ENCODE results near the gene VPS9D1. TPM values are rescaled to one million over a fixed set of nuclear protein-coding genes. Genes with fewer than 3 reads are reported as not detected.

Gene VPS9D1, protein sequence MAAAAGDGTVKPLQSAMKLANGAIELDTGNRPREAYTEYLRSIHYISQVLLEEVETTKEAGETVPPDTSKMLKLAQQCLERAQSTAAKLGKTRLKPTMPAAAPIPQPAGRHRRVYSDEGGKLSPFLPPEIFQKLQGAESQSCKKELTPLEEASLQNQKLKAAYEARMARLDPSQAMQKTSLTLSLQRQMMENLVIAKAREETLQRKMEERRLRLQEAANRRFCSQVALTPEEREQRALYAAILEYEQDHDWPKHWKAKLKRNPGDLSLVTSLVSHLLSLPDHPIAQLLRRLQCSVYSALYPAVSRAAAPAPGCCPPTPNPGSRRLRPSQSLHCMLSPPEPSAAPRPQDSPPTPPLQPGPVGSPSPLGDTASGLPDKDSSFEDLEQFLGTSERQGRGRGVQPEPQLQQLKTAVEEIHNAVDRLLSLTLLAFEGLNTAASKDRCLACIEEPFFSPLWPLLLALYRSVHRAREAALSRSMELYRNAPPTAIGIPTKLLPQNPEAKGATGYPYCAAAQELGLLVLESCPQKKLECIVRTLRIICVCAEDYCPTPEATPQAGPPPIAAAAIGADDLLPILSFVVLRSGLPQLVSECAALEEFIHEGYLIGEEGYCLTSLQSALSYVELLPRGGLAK
- total RNA-seq = 5.2 TPM

DNA sequence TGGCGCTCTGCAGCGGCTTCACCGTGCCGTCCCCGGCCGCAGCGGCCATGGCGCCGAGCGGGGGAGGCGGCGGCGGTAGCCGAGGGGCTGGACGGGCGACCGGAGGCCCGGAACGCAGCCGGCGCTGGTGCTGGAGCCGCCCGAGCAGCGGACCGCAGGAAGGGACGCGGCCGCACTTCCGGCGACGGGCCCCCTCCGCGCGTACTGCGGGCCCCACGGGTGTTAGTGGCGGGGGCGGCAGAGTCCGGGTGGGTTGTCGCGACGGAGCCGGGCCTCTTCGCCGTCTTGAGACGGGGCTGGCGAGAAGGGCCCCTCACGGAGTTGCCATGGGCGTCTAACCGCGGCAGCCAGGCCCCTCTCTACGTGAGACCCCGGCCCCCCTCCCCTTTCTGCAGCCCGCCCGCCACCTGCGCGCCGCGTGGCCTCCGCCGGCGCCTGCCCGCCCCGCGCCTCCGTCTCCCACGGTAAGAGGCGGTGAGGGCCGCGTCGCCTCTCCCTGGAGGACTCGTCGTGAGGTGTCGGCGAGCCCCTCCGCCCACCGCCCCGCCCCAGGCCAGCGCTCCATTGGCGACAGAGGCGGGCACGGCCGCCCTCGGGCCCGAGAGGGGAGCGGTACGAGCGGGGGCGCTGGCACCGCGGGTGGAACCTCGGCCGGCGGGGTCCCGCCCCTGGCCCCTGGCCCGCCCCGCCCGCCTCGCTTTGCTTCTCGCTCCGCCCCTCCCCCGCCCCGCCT is at the start of gene VPS9D1, which contains the start of gene ZNF276:
TSS of gene VPS9D1 (minus strand) at position 86 of the 733 bp plus-strand sequence. CDS start at position 49, 37 bp downstream.
TSS of gene ZNF276 (plus strand) at position 725 of the 733 bp plus-strand sequence. CDS start 104 bp downstream, outside the sequence.
- H3K4me1 ChIP-seq (ENCODE audit: insufficient read depth, low read length) = peaks cover 66% of the 10 kb centered on the region
- H3K27me3 ChIP-seq (ENCODE audit: insufficient read depth, low read length) = no peaks in the 10 kb centered on the region
- H3K4me3 ChIP-seq (ENCODE audit: low read length) = peak within 1 kb of the TSS; percentile 73
- H3K9me3 ChIP-seq (ENCODE audit: low read depth, low read length) = no peaks in the 10 kb centered on the region

DNA sequence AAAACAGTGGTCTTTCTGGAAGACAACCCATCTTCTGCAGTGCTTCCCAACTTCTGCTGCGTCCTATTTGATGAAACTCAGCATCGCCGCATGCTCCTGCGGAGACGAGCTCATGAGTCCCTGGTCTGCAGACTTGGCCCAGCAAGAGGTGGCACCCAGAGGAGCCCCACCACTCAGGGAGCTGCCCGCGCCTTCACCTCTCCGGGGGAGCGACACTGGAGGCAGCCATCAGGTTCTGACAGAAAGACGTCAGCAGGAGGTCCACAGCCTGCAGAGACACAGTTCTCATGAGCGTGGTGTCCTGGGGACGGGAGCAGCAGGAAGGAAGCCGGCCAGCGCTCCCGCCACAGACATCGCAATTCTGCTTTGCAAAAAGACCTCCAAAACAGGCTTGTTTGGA is 49.7 kb upstream of the VPS9D1 start:
- no peaks in the 10 kb centered on the region for H3K27me3 ChIP-seq (ENCODE audit: insufficient read depth, low read length)
- no peaks in the 10 kb centered on the region for H3K9me3 ChIP-seq (ENCODE audit: low read depth, low read length)
- H3K4me1 ChIP-seq (ENCODE audit: insufficient read depth, low read length) = peaks cover 4% of the 10 kb centered on the region
- no peak overlapping the region for H3K4me3 ChIP-seq (ENCODE audit: low read length)

DNA sequence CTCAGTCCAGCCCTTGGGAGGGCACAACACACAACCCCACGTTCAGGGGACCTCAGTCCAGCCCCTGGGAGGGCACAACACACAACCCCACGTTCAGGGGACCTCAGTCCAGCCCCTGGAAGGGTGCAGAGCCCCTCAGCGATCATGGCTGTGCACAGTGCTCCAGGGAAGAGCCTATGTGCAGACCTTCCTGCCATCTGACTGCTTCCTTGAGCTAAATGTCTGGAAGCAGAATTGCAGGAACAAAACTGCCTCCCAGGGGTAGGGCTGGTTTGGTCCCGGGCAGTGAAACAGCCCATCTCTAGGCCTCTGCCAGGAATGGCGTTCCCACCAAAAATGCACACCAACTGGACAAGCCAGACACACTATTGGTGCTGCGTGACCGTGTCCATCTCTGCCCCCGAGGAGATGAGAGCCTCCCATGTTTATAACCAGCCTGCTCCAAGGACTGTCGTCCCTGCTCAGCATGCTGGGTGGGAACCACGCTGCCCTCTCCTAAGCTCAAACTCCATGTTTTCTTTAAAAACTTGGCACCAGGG is 44.7 kb upstream of the VPS9D1 start:
- no peaks in the 10 kb centered on the region for H3K27me3 ChIP-seq (ENCODE audit: insufficient read depth, low read length)
- H3K9me3 ChIP-seq (ENCODE audit: low read depth, low read length) = no peaks in the 10 kb centered on the region
- H3K4me3 ChIP-seq (ENCODE audit: low read length) = no peak overlapping the region
- H3K4me1 ChIP-seq (ENCODE audit: insufficient read depth, low read length) = peaks cover 48% of the 10 kb centered on the region

DNA sequence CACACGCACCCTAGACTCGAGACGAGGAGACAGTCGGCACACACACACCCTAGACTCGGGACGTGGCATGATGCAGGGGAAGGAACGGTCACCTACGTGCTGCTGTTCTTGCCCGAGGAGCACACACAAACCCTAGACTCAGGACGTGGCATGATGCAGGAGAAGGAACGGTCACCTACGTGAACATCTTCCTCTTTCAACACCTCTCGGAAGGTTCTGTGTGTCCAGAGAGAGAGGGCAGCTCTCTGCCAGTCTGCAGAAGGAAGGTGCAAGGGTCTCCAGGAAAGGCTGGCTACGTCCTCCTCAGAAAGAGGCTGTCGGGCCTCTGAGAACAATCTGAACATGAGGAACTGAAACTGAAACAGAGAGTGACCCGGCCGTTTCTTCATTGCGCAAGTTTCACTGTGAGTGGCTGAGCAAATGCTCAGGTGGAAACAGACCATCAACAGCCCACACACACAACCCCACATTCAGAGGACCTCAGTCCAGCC is 44.1 kb upstream of the VPS9D1 start:
- Histone ChIP-seq H3K4me1 (ENCODE audit: insufficient read depth, low read length) (peaks cover 54% of the 10 kb centered on the region), H3K27me3 (ENCODE audit: insufficient read depth, low read length) (no peaks in the 10 kb centered on the region), H3K4me3 (ENCODE audit: low read length) (peak overlapping the region; percentile 48)

DNA sequence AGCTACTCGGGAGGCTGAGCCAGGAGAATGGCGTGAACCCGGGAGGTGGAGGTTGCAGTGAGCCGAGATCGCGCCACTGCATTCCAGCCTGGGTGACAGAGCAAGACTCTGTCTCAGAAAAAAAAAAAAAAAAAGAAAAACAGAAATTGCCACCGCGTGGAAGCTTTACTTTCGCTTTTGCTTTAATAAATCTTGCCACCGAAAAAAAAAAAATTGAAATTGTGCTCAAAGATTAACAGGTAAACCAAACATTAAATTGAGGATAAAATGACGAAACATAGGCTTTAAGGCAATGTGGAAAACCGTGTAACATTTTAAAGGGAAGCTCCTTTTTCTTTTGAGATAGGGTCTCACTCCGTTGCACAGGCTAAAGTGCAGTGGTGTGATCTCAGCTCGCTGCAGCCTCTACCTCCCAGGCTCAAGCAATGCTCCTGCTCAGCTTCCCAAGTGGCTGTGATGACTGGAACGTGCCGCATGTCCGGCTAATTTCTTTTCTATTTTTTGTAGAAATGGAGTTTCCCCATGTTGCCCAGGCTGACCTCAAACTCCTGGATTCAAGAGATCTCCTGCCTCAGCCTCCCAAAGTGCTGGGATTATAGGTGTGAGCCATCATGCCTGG is 40.7 kb upstream of the VPS9D1 start:
- Histone ChIP-seq H3K27me3 (ENCODE audit: insufficient read depth, low read length) (no peaks in the 10 kb centered on the region), H3K4me1 (ENCODE audit: insufficient read depth, low read length) (peaks cover 56% of the 10 kb centered on the region), H3K4me3 (ENCODE audit: low read length) (peak overlapping the region; percentile 30), H3K9me3 (ENCODE audit: low read depth, low read length) (no peaks in the 10 kb centered on the region)

More for the DNA sequence above, 44.1 kb upstream of the VPS9D1 start:
- no peaks in the 10 kb centered on the region for H3K9me3 ChIP-seq (ENCODE audit: low read depth, low read length)

DNA sequence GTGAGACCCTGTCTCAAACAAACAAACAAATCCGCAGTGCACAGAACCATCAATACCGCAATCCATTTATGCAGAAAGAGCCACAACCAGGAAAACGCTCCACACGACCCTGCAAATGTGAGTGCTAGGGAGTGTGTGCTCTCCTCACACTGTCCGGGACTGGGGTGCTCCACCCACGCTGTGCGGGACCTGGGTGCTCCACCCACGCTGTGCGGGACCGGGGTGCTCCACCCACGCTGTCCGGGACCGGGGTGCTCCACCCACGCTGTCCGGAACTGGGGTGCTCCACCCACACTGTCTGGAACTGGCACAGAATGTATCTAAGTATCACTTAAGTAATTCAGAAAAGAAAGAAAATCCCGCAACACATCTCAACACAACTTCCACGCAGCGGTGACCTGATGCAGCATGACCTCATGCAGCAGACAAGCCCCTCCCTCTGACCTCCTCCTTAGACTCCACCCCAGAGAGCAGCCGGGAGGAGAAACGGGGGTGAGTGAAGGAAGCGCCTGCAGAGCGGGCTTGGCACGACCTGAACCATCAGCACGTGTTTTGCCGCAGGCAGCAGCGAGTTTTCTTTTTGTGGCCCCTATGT is 39.1 kb upstream of the VPS9D1 start:
- H3K4me1 ChIP-seq (ENCODE audit: insufficient read depth, low read length) = peaks cover 47% of the 10 kb centered on the region
- H3K27me3 ChIP-seq (ENCODE audit: insufficient read depth, low read length) = no peaks in the 10 kb centered on the region
- no peak overlapping the region for H3K4me3 ChIP-seq (ENCODE audit: low read length)
- no peaks in the 10 kb centered on the region for H3K9me3 ChIP-seq (ENCODE audit: low read depth, low read length)

DNA sequence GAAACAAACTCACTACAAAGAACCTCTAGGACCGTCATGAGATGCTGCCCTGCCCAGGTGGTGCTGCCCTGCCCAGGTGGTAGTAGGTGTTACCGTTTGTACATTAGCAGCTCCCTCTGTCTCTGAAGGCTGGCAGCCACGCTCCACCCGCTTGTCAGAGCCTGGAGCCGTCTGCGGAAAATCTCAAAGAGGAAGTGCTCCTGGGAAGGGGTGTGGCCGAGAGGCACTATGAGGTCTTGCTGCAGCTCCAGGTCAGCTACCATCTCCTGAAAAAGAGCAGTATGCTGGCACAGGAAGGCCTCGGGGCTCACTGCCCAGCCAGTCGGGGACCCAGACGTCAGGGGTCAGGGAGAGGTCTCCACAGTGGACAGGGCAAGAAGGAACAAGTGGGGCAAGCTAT is 28.9 kb upstream of the VPS9D1 start:
- peaks cover 13% of the 10 kb centered on the region for H3K4me1 ChIP-seq (ENCODE audit: insufficient read depth, low read length)
- no peak overlapping the region for H3K4me3 ChIP-seq (ENCODE audit: low read length)
- H3K9me3 ChIP-seq (ENCODE audit: low read depth, low read length) = no peaks in the 10 kb centered on the region
- no peaks in the 10 kb centered on the region for H3K27me3 ChIP-seq (ENCODE audit: insufficient read depth, low read length)

DNA sequence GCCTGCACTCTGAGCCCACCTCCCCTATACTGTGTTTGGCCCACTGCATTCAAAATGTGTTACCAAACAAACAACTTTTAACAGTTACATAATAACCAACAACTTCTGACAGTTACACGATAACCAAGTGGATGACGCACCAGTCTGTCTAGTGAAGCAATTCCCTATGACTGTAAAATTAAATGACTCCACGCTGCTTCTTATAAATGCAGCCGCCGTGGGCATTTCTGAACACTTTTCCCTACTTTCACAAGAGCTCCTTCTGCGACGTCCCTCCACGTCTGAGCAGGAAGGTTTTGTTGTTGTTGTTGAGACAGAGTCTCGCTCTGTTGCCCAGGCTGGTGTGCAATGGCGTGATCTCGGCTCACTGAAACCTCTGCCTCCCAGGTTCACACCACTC is 28.2 kb upstream of the VPS9D1 start:
- no peaks in the 10 kb centered on the region for H3K9me3 ChIP-seq (ENCODE audit: low read depth, low read length)
- no peaks in the 10 kb centered on the region for H3K27me3 ChIP-seq (ENCODE audit: insufficient read depth, low read length)
- H3K4me3 ChIP-seq (ENCODE audit: low read length) = no peak overlapping the region
- H3K4me1 ChIP-seq (ENCODE audit: insufficient read depth, low read length) = peaks cover 13% of the 10 kb centered on the region

DNA sequence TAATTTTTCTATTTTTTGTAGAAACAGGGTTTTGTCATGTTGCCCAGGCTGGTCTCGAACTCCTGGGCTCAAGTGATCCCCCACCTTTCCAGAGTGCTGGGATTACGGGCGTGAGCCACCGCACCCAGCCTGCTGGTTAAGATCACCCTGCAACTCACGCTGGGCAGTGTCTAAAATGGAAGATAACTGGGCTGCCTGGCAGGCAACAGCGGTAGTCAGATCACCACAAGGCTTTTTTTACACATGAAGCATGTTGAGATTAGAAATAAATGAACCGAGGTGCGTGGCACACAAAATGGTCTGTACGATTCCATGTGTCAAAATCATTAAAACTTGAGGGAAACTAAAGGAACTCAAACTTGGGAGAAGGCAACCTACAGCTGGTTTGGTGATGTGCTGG is 27.4 kb upstream of the VPS9D1 start:
- Histone ChIP-seq H3K4me1 (ENCODE audit: insufficient read depth, low read length) (peaks cover 13% of the 10 kb centered on the region), H3K9me3 (ENCODE audit: low read depth, low read length) (no peaks in the 10 kb centered on the region), H3K27me3 (ENCODE audit: insufficient read depth, low read length) (no peaks in the 10 kb centered on the region), H3K4me3 (ENCODE audit: low read length) (no peak overlapping the region)

DNA sequence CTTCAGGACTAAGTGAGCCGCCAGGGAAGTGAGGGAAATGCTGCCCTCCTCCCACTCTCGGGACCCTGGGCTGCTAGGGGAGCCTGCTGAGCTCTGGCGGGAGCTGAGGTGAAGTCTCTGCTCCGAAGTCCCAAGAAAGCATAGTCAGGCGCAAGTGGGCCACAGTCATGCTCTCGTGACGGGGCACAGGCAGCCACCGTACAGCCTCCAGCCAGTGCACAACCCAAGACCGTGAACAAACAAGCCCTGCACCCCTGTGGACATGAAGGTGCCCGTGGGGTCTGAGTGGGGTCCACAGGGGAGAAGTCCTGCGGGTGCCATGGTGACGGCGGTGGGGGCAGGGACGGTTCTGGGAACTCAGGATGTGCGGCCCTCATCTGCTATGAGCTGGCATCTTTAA is 25.3 kb upstream of the VPS9D1 start:
- no peaks in the 10 kb centered on the region for H3K9me3 ChIP-seq (ENCODE audit: low read depth, low read length)
- H3K27me3 ChIP-seq (ENCODE audit: insufficient read depth, low read length) = no peaks in the 10 kb centered on the region
- H3K4me3 ChIP-seq (ENCODE audit: low read length) = no peak overlapping the region
- H3K4me1 ChIP-seq (ENCODE audit: insufficient read depth, low read length) = peaks cover 13% of the 10 kb centered on the region

DNA sequence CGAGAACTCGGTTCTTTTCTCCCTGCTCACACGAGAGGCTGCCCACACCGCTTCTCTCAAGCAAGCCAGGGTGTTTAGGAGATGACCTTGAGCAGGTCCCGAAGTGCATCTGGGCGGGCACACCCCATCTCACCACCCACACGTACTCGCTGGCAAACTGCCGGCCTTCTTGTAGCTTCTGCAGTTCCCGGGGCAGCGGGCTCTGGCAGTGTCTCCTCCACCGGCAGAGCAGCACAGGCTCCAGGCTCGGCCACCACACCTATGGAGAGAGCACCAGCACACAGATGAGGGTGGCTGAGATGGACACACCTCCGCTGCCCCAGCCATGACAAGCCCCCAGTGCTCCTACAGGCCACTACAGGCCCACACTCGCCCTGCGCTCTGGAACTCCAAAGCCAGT is 24.1 kb upstream of the VPS9D1 start:
- H3K4me3 ChIP-seq (ENCODE audit: low read length) = no peak overlapping the region
- no peaks in the 10 kb centered on the region for H3K27me3 ChIP-seq (ENCODE audit: insufficient read depth, low read length)
- no peaks in the 10 kb centered on the region for H3K9me3 ChIP-seq (ENCODE audit: low read depth, low read length)
- peaks cover 9% of the 10 kb centered on the region for H3K4me1 ChIP-seq (ENCODE audit: insufficient read depth, low read length)

DNA sequence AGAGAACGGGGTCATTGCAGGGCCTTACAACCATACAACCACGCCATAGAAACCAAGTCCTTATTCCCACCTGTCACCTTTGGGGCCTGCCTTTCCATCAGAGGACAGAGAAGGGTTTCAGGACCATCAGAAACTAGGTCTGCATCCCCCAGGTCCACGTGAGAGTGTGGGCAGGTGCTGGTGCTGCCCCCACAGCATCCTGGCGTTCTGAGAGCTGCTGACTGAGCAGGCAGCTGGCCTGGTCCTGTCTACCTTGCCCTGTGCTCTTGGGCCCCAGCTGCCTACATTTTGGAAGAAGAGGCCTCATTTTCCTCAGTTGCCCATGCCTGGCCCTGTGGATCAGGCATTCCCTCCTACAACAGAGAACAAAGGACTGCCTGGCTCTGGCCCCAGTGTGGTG is 22.2 kb upstream of the VPS9D1 start:
- Histone ChIP-seq H3K4me1 (ENCODE audit: insufficient read depth, low read length) (peaks cover 3% of the 10 kb centered on the region), H3K27me3 (ENCODE audit: insufficient read depth, low read length) (no peaks in the 10 kb centered on the region), H3K4me3 (ENCODE audit: low read length) (no peak overlapping the region), H3K9me3 (ENCODE audit: low read depth, low read length) (no peaks in the 10 kb centered on the region)

DNA sequence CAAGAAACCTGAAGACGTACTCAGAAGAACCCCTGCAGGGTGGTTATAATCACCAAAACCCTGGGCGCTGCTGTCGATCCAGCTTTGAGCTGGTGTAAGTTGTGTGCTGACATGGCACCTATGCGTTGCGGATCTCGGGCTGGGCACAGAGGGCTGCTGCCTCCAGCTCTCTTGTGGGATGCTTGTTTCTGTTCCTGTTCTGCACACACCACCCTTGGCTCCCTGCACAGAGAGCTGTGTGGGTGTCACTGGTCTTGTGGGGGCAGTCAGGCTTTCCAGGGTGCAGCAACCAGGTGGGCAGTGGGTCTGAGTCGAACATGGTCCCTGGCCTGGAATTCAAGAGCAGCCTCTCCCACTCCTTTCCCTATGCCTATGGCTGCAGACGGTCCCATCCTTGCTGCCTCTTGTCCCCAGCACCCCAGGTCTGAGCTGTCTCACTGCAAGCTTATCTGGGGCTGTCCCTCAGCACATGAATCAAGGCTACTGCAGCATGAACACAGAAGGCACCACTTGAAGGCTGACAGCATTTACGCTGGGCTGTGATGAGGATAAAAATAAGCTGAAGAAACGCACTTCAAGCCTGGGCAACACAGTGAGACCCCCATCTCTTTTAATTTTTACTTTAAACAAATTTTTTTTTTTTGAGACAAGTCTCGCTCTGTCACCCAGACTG is 20.8 kb upstream of the VPS9D1 start:
- Histone ChIP-seq H3K9me3 (ENCODE audit: low read depth, low read length) (no peaks in the 10 kb centered on the region), H3K27me3 (ENCODE audit: insufficient read depth, low read length) (no peaks in the 10 kb centered on the region), H3K4me1 (ENCODE audit: insufficient read depth, low read length) (peaks cover 17% of the 10 kb centered on the region), H3K4me3 (ENCODE audit: low read length) (no peak overlapping the region)

DNA sequence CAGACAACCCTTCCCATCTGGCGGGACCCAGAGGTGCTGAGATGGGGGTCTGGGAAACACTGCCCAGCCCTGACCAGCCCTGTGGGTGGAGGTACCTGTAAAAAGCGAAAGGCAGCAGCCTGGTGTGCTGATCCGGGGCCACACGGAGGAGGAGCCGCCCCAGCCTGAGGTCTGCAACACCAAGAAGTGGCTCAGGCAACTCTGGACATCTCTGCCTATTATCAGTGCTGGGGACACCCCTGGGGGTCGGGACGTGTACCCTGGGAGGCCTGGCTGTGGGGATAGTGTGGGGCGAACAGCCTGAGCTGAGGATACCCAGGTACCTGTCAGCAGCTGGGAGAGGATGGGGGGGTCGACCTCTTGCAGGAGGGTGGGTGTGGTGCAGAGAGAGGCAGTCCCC is 18.7 kb upstream of the VPS9D1 start:
- no peaks in the 10 kb centered on the region for H3K9me3 ChIP-seq (ENCODE audit: low read depth, low read length)
- H3K4me3 ChIP-seq (ENCODE audit: low read length) = no peak overlapping the region
- peaks cover 28% of the 10 kb centered on the region for H3K4me1 ChIP-seq (ENCODE audit: insufficient read depth, low read length)
- no peaks in the 10 kb centered on the region for H3K27me3 ChIP-seq (ENCODE audit: insufficient read depth, low read length)
